ACC112 (cell line): ENCODE results near the gene TREH.
"Not testable (repeated sequence)": the region's sequence is repeated elsewhere in the genome, so short reads cannot be mapped to it uniquely, and the experiment has no call there.

ENCODE experiments used
- H2AFZ ChIP-seq: fragments of 200-600 bp; sonication (generic); one replicate; pipeline ENCODE4 v1.6.0; 2017; ENCODE audit warnings: antibody characterized with exemption, low read length; ENCODE audit not compliant: unreplicated experiment
- H3K27ac ChIP-seq: fragments of 200-600 bp; sonication (generic); 2 replicates; pipeline ENCODE4 v1.5.1; 2014; ENCODE audit warnings: low read depth, mild to moderate bottlenecking, antibody characterized with exemption, low read length, moderate library complexity
- H3K27me3 ChIP-seq: fragments of 200-600 bp; sonication (generic); 2 replicates; pipeline ENCODE4 v1.6.1; 2014; ENCODE audit warnings: mild to moderate bottlenecking, antibody characterized with exemption, low read length, moderate library complexity, mixed read lengths; ENCODE audit not compliant: insufficient read depth
- H3K36me3 ChIP-seq: fragments of 200-600 bp; sonication (generic); 2 replicates; pipeline ENCODE4 v1.6.1; 2016; ENCODE audit warnings: mild to moderate bottlenecking, antibody characterized with exemption, low read length, moderate library complexity, mixed read lengths; ENCODE audit not compliant: insufficient read depth
- H3K4me1 ChIP-seq: fragments of 200-600 bp; sonication (generic); one replicate; pipeline ENCODE4 v1.6.1; 2016; ENCODE audit warnings: low read length, mixed read lengths; ENCODE audit not compliant: insufficient read depth, unreplicated experiment, control insufficient read depth
- H3K4me3 ChIP-seq: fragments of 200-600 bp; sonication (generic); 2 replicates; pipeline ENCODE4 v1.5.1; 2014; ENCODE audit warnings: mild to moderate bottlenecking, low read depth, low read length
- H3K79me2 ChIP-seq: fragments of 200-600 bp; sonication (generic); one replicate; pipeline ENCODE4 v1.6.0; 2016; ENCODE audit warnings: low read length; ENCODE audit not compliant: control insufficient read depth, unreplicated experiment, insufficient read depth

The TREH gene, protein sequence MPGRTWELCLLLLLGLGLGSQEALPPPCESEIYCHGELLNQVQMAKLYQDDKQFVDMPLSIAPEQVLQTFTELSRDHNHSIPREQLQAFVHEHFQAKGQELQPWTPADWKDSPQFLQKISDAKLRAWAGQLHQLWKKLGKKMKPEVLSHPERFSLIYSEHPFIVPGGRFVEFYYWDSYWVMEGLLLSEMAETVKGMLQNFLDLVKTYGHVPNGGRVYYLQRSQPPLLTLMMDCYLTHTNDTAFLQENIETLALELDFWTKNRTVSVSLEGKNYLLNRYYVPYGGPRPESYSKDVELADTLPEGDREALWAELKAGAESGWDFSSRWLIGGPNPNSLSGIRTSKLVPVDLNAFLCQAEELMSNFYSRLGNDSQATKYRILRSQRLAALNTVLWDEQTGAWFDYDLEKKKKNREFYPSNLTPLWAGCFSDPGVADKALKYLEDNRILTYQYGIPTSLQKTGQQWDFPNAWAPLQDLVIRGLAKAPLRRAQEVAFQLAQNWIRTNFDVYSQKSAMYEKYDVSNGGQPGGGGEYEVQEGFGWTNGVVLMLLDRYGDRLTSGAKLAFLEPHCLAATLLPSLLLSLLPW

DNA sequence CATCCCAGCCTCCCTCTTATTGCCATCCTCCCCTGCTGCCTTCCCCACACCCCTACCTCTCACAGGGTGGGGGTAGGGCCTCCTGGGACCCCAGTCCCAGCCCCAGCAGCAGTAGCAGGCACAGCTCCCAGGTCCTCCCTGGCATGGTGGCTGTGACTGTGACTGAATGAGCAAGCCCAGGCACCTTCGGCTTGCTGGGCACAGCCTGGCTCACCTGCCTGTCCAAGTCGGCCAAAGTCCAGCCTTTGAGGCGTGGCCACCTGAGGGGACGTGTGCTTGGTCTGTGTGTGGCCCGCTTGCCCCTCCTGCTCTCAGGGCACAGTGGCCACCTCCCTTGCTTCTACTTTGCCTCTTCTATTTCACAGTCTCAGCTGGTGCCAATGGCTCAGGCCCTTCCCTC is at the start of gene TREH:
Gene TREH (minus strand): TSS at position 168 of the 400 bp plus-strand sequence. CDS start 23 bp downstream, at position 145.
- Histone ChIP-seq H3K4me3 (no peak within 1 kb of the TSS), H3K36me3 (no peaks in the 10 kb centered on the region), H2AFZ (no peak within 1 kb of the TSS), H3K4me1 (no peaks in the 10 kb centered on the region), H3K27ac (no peak within 1 kb of the TSS), H3K27me3 (peaks cover 6% of the 10 kb centered on the region; the same call in 1 of the 2 replicates), H3K79me2 (no peaks in the 10 kb centered on the region)

DNA sequence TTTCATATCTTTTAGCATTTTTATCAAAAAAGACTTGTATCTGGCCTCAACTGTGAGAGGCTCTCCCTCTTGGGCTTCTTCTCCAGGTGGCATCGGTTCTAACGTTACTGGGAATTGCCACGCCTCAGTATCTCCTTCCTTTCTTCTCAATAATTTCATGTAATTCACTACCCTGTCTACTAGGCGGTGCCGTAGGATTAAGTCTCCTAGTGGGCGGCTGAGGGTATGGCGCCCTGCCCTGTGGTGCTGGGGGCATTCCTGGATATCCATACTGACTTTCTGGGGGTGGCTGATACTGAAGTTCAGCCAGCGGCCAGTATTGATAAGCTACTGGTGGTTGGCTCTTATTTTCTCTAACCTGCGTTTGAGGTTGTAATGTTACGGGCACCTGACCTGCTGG is 48.7 kb upstream of the TREH start:
- H2AFZ ChIP-seq, H3K4me1 ChIP-seq: not testable (repeated sequence)

DNA sequence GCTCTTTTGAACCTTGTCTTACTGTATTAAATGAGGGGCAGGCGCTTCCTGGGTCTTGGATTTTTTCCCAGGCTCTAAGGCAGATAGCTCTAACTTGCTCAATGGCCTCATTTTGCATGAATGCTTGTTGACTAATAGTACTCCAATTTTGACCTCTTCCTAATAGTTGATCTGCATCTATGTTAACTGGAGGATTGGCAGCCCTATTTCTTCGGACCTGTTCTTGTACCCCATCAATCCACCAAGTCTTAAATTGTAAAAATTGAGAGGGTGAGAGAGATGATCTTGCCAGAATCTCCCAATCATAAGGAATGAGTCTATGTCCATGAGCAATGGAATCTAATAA is 48.2 kb upstream of the TREH start:
- H2AFZ ChIP-seq, H3K4me1 ChIP-seq, H3K79me2 ChIP-seq, H3K27ac ChIP-seq, H3K36me3 ChIP-seq, H3K27me3 ChIP-seq, H3K4me3 ChIP-seq: not testable (repeated sequence)

More for the DNA sequence above, 48.7 kb upstream of the TREH start:
- H3K27me3 ChIP-seq, H3K36me3 ChIP-seq, H3K27ac ChIP-seq, H3K4me3 ChIP-seq, H3K79me2 ChIP-seq: not testable (repeated sequence)

DNA sequence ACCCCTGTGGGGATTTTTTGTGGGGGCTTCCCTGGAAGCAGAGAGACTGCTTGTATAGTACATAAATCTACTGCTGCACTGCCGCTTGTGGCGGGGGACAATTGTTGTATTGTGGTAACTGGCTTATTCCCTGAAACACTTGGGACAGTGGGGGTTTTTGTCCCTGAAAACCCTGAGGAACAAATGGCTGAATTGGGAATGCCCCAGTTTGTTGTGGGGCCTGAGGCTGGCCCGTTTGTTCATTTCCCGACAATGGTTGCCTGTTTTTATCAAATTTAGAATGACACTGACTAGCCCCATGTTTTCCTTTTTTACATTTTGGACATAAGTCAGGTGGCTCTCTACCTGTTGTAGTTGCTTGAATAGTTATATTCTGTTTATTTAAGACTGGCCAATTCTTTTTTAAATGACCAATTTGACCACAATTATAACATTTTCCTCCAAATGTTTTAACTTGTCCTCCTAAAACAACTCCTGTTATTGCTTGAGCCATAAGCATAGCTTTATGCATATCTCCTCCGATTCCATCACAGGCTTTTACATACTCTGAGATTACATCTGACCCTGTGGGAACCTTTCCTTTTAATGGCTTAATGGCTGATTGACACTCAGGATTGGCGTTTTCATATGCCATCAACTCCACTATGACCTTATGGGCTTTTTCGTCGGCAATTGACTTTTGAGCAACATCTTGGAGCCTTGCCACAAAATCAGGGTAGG is 47.7 kb upstream of the TREH start:
- H3K4me3 ChIP-seq, H3K27ac ChIP-seq, H2AFZ ChIP-seq, H3K36me3 ChIP-seq, H3K79me2 ChIP-seq, H3K27me3 ChIP-seq, H3K4me1 ChIP-seq: not testable (repeated sequence)

DNA sequence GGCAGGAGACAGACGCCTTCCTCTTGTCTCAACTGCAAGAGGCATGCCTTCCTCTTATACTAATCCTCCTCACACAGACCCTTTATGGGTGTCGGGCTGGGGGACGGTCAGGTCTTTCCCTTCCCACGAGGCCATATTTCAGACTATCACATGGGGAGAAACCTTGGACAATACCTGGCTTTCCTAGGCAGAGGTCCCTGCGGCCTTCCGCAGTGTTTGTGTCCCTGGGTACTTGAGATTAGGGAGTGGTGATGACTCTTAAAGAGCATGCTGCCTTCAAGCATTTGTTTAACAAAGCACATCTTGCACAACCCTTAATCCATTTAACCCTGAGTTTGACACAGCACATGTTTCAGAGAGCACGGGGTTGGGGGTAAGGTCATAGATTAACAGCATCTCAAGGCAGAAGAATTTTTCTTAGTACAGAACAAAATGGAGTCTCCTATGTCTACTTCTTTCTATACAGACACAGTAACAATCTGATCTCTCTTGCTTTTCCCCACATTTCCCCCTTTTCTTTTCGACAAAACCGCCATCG is 42.1 kb upstream of the TREH start:
- H3K79me2 ChIP-seq, H3K36me3 ChIP-seq, H3K27ac ChIP-seq, H3K4me1 ChIP-seq, H3K27me3 ChIP-seq, H3K4me3 ChIP-seq, H2AFZ ChIP-seq: not testable (repeated sequence)

DNA sequence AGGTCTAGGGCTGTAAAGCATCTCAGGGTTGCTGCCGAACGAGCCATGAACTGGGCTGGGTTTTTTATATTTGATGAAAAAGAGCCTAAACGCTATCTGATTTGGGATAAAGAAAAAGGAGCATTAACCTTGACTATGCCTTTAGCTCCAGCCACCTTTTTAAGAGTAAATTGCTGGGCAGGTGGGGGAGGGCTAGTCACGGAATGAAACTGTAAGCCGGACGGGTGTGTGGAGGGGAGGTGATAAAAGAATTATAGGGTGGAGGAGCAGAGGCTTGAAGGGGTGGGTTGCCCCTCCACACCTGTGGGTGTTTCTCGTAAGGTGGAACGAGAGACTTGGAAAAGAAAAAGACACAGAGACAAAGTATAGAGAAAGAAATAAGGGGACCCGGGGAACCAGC is 41.3 kb upstream of the TREH start:
- H3K4me1 ChIP-seq, H3K79me2 ChIP-seq, H3K4me3 ChIP-seq, H3K36me3 ChIP-seq, H3K27me3 ChIP-seq, H2AFZ ChIP-seq, H3K27ac ChIP-seq: not testable (repeated sequence)

DNA sequence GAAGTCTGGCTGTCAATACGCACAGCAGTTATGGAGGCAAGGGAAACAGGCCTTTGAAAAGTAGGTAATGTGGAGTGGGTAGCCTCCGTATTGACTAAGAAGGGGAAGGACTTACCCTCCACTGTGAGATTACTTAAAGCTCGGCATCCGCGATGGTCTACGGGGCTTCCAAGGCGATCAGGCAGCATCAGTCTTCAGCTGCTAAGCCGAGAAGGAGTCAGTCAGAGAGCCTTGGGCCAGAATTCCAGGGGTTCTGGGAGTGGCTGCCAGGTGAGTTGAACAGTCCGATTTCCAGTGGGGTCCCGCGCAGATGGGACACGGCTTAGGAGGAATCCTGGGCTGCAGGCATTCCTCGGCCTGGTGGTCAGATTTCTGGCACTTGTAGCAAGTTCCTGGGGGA is 40.6 kb upstream of the TREH start:
- H3K36me3 ChIP-seq, H3K79me2 ChIP-seq: not testable (repeated sequence)

DNA sequence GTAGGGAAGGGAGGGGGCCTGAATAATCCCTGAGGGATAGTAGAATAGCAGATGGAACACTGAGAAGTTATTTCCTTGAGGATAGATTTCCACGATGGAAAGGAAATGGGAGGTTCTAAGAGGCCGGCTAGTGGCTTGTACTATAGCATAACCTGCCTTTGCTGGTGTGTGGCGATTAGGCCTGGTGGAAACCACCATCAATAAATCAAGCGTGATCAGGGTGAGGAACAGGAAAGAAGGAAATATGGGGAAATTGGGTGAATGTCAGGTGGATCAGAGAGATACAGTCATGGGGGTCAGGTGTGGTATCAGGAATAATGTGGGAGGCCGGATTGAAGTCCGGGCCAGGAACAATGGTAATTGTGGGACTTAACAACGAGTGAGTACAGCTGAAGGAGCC is 39.1 kb upstream of the TREH start:
- not testable (repeated sequence) for H3K27ac ChIP-seq, H3K79me2 ChIP-seq, H3K4me3 ChIP-seq, H2AFZ ChIP-seq, H3K27me3 ChIP-seq, H3K4me1 ChIP-seq, H3K36me3 ChIP-seq

More for the DNA sequence above, 40.6 kb upstream of the TREH start:
- not testable (repeated sequence) for H3K27me3 ChIP-seq, H3K27ac ChIP-seq, H2AFZ ChIP-seq, H3K4me1 ChIP-seq, H3K4me3 ChIP-seq

DNA sequence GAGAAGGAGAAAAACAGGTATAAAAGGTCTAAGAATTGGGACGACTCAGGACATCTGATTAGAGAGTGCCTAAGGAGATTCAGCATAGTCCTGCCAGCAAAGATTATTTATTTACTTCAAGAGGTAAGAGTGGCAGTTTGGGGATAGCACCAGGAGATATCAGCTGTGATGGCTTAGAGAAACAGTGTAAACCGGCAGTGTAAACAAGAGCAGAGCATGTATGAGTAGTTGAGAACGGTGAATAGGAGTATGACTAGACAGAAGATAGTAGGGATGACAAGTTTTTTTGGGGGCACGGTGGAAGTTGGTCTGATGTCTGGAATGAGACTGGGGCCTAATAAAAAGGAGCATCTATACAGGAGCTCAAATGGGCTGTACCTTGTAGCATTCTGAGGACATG is 38.3 kb upstream of the TREH start:
- H3K27me3 ChIP-seq, H3K27ac ChIP-seq, H3K4me3 ChIP-seq, H3K79me2 ChIP-seq, H3K36me3 ChIP-seq, H3K4me1 ChIP-seq, H2AFZ ChIP-seq: not testable (repeated sequence)

DNA sequence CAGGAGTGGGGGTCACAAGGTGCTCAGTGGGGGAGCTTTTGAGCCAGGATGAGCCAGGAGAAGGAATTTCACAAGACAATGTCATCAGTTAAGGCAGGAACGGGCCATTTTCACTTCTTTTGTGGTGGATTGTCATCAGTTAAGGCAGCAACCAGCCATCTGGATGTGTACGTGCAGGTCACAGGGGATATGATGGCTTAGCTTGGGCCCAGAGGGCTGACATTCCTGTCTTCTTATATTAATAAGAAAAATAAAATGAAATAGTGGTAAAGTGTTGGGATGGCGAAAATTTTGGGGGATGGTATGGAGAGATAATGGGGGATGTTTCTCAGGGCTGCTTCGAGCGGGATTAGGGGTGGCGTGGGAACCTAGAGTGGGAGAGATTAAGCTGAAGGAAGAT is 37.8 kb upstream of the TREH start:
- H2AFZ ChIP-seq, H3K36me3 ChIP-seq, H3K27me3 ChIP-seq, H3K79me2 ChIP-seq, H3K27ac ChIP-seq, H3K4me1 ChIP-seq, H3K4me3 ChIP-seq: not testable (repeated sequence)

DNA sequence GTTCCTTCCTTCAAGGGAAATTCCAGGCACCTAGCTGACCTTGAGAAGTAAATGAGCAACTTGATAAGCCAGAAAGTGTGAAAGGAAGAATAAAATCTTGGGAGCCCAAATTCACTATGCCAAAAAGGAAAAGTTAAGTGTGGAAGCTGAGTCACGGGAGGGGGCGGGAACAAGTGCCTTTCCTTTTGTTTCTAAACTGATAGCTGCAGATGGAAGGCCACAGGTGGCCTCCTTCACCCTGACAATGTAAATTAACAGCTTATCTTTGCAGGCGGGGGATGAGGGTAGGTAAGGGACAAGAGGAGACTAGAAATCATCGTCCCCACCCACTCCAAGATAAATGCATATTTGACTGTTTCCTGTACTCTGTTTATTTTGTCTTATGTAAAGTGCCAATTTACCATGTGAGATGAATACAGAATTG is 36.4 kb upstream of the TREH start:
- Histone ChIP-seq H3K4me3 (no peak overlapping the region), H3K4me1 (no peaks in the 10 kb centered on the region), H2AFZ (peak overlapping the region; percentile 31), H3K36me3 (no peaks in the 10 kb centered on the region), H3K27me3 (no peaks in the 10 kb centered on the region; the same call in 1 of the 2 replicates), H3K27ac (no peak overlapping the region), H3K79me2 (no peaks in the 10 kb centered on the region)
